ENCODE results near the gene PIP4K2A. TPM values are rescaled to one million over a fixed set of nuclear protein-coding genes. Genes with fewer than 3 reads are reported as not detected.

Gene PIP4K2A
- total and polyA plus RNA-seq, 2 of the 8 experiments (the other 6 are each of a cell fraction or from before 2014, with no cell fraction given), result 19.0 to 60.9 TPM

GRCh38 chr10:22719406-22720042, 5.1 kb upstream of the PIP4K2A start:
- Histone ChIP-seq H3K23me2 (ENCODE audit: low read depth, low read length) (no peaks in the 10 kb centered on the region; the same call in 1 of the 2 replicates), H3K4me1 (replicated peaks in 1 of 4; ENCODE audit: control insufficient read depth in 3 of 4, insufficient read depth in 4 of 4, low read length in 3 of 4) (peaks cover 0 to 3% (median 0%) of the 10 kb centered on the region in 4 experiments; a peak in 2 of 7 replicates), H4K91ac (replicated peaks; ENCODE audit: insufficient read length, low read length) (no peak overlapping the region), H3K9ac (replicated peaks in 1 of 4; ENCODE audit: extremely low read depth in 1 of 4, low read depth in 3 of 4, low read length in 3 of 4) (no peak overlapping the region), H3K79me1 (ENCODE audit: low read depth, low read length) (no peaks in the 10 kb centered on the region; the same call in 1 of the 2 replicates), H3K36me3 (ENCODE audit: control insufficient read depth in 2 of 4, insufficient read depth in 4 of 4, low read length in 3 of 4) (no peaks in the 10 kb centered on the region), H3K4me2 (ENCODE audit: insufficient read depth in 1 of 2, low read depth in 2 of 2, low read length in 2 of 2) (no peak overlapping the region), H4K20me1 (replicated peaks in 1 of 2; ENCODE audit: control insufficient read depth in 1 of 2, insufficient read depth in 2 of 2, low read length in 2 of 2) (no peaks in the 10 kb centered on the region), H3K4ac (replicated peaks; ENCODE audit: insufficient read length, low read depth, low read length) (no peak overlapping the region), H2BK12ac (ENCODE audit: low read depth, low read length) (no peak overlapping the region), H3K27ac (ENCODE audit: low read depth, low read length) (no peak overlapping the region), H2BK20ac (ENCODE audit: low read length) (no peak overlapping the region), H4K8ac (ENCODE audit: extremely low read depth, insufficient read depth, low read length) (no peak overlapping the region), H3K18ac (ENCODE audit: extremely low read depth, low read length) (no peak overlapping the region), H3K23ac (ENCODE audit: insufficient read length) (no peak overlapping the region), H2BK120ac (replicated peaks; ENCODE audit: low read depth, low read length) (no peak overlapping the region), H3K79me2 (ENCODE audit: control insufficient read depth in 1 of 2, insufficient read depth in 2 of 2, low read length in 2 of 2) (no peaks in the 10 kb centered on the region), H3K56ac (replicated peaks; ENCODE audit: insufficient read length, low read depth, low read length) (no peak overlapping the region), H2AK5ac (ENCODE audit: low read depth, low read length) (no peak overlapping the region), H3K14ac (ENCODE audit: insufficient read length) (no peak overlapping the region), H2BK5ac (ENCODE audit: low read depth, low read length) (no peak overlapping the region), H3K9me3 (ENCODE audit: insufficient read depth in 2 of 2, low read depth in 1 of 2, low read length in 1 of 2) (no peaks in the 10 kb centered on the region), H4K5ac (ENCODE audit: insufficient read length, low read depth, low read length) (no peak overlapping the region), H2AFZ (ENCODE audit: low read length) (peak overlapping the region; percentile 39; the same call in 1 of the 2 replicates), H2BK15ac (ENCODE audit: low read length) (no peak overlapping the region; the same call in 1 of the 2 replicates), H3K4me3 (ENCODE audit: extremely low read depth in 1 of 4, insufficient read depth in 2 of 4, low read depth in 3 of 4, low read length in 4 of 4) (no peak overlapping the region), H3K27me3 (replicated peaks in 1 of 4; ENCODE audit: control insufficient read depth in 3 of 4, extremely low read depth in 1 of 4, insufficient read depth in 3 of 4, low read length in 3 of 4) (peaks cover 0 to 9% (median 7%) of the 10 kb centered on the region in 4 experiments; a peak in 5 of 7 replicates)
- no peak for DNase-seq (ENCODE audit: low read depth in 1 of 2, low spot score in 2 of 2)
- 82% methylated on average over 3 of the region's 3 CpGs; no CpG with 5 or more reads in 1 of the 2 experiments for WGBS, 2 experiments (ENCODE audit: extremely low coverage in 1 of 2, insufficient coverage in 1 of 2, insufficient read length in 1 of 2, insufficient replicate concordance in 2 of 2, low coverage in 1 of 2, low lambda C conversion rate in 2 of 2, missing lambda C conversion rate in 1 of 2)
- TF ChIP-seq KDM5A (IDR thresholded peaks at IDR 0.05; ENCODE audit: low read length), result no peak
- TF ChIP-seq SRF (IDR thresholded peaks at IDR 0.05; ENCODE audit: low read depth, low read length), result no peak
- TF ChIP-seq ASH2L (IDR thresholded peaks at IDR 0.05; ENCODE audit: low read length), result no peak
- no peak for TF ChIP-seq KDM1A (IDR thresholded peaks at IDR 0.05; ENCODE audit: borderline replicate concordance, low read length)
- no peak for TF ChIP-seq EP300 (IDR thresholded peaks at IDR 0.05; ENCODE audit: borderline replicate concordance in 1 of 2, low read depth in 2 of 2, low read length in 2 of 2)
- TF ChIP-seq POLR2A (IDR thresholded peaks at IDR 0.05; ENCODE audit: control extremely low read depth in 1 of 2, low read depth in 2 of 2, low read length in 2 of 2), result no peak
- no peak for FAIRE-seq
- ChIA-PET POLR2A (ENCODE audit: partially characterized antibody) (interaction anchor here (1.0 kb wide), 1 partner anchor 28 kb away, joined by 3 read pairs; no protein-coding TSS in a partner anchor), CTCF (ENCODE audit: partially characterized antibody) (interaction anchor here (1.2 to 1.6 kb wide), 2 partner anchors 10 to 89 kb away, joined by 3 to 5 read pairs; no protein-coding TSS in a partner anchor)

Data from H1 (cell line).